ENCODE results near the gene SPARC.
"Not testable (repeated sequence)": the region's sequence is repeated elsewhere in the genome, so short reads cannot be mapped to it uniquely, and the experiment has no call there.

Gene SPARC

DNA sequence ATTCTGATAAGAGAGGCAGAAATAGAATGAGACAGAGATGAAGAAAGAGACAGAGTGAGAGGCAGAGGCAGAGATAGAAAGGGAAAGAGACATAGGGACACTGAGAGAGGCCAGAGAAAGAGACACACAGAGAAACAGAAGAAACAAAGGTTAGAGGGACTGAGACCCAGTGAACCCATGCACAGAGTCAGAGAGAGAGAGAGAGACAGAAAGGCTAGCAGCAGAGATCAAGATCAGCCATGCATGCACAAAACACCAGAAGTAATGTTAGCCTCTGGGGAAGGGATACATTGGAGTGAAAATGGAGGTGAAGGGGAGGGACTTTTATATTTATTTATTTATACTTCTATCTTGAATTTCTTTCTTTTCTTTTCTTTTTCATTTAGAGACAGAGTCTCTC lies 14.1 kb upstream of the SPARC start:
- in situ Hi-C loops (cut with HindIII; ENCODE audit: low sequenced_read_pairs) = no loop called here

DNA sequence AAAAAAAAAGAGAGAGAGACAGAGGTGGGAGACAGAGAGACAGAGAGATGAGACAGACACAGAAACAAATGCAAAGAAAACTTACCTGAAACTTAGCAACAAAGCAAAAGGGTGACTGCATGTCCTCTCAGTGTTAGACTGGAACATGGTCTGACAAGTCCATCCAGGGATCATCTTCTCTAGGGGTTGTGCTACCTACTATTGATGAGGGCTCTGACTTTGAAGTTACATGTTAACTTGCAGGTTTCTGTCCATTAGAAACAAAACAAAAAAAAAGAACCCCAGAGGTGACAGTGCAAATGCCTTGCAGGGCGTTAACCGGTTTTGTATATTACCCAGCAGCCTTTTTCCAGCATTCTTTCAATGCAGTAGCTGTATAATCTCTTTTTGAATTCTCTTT lies 13.6 kb upstream of the SPARC start:
- in situ Hi-C loops (cut with HindIII; ENCODE audit: low sequenced_read_pairs) = no loop called here

DNA sequence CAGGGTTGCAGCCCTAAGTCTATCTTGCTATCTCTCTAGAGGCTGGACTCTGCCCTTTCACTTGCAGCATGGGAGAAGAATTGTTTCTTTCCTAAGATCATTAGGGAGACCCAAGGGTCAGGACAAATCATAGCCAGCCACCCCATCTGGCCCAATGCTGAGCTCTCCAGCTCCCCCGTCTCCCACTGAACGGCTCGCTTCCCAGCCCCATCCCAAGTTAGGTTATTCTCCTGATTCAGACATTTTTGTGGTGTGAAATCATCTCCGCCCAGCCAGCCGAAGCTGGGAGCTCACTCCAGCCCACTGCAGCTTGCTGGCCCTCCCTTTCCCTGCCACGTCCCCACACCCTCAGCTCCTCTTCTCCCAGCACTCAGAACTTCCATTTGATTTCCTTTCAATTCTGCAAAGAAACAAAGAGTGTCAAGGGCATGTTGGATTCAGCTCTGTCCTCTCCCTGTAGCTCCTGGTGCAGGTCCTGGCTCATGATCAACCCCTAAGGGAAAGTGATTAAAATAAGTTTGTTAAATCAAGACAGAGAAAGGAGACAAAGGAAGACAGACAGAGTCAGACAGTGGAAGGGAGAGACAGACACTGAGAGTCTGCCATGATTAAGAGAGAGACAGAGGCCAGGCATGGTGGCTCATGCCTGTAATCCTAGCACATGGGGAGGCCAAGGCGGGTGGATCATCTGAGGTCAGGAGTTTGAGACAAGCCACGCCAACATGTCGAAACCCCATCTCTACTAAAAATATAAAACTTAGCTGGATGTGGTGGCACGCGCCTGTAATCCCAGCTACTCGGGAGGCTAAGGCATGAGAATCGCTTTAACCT lies 12.6 kb upstream of the SPARC start:
- in situ Hi-C loops (cut with HindIII; ENCODE audit: low sequenced_read_pairs) = no loop called here

DNA sequence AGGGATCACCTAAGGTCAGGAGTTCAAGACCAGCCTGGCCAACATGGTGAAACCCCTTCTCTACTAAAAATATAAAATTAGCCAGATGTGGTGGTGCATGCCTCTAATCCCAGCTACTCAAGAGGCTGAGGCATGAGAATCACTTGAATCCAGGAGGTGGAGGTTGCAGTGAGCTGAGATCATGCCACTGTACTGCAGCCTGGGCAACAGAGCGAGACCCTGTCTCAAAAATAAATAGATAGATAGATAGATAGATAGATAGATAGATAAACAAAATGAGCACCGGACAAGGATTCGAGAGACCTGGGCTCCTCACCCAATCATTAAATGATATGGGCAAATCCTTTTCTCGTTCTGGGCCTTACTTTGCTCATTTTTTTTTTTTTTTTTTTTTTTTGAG lies 11.4 kb upstream of the SPARC start:
- in situ Hi-C loops (cut with HindIII; ENCODE audit: low sequenced_read_pairs) = not testable (repeated sequence)

DNA sequence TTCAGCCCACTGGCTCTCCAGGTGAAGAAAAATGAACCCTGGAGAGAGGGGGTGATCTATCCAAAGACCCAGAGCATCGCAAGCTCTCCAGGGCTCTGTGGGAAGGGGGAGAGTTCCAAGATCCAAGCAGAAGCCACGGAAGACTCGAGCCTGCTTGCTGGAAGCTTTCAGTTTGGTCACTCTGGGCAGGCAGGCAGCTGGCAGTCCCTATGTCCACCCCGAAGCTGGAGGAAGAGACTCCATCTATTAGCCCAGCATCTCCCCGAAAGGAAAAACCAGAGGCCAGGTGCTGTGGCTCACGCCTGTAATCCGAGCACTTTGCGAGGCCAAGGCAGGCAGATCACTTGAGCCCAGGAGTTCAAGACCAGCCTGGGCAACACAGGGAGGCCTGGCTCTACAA lies 10.7 kb upstream of the SPARC start:
- in situ Hi-C loops (cut with HindIII; ENCODE audit: low sequenced_read_pairs) = no loop called here

DNA sequence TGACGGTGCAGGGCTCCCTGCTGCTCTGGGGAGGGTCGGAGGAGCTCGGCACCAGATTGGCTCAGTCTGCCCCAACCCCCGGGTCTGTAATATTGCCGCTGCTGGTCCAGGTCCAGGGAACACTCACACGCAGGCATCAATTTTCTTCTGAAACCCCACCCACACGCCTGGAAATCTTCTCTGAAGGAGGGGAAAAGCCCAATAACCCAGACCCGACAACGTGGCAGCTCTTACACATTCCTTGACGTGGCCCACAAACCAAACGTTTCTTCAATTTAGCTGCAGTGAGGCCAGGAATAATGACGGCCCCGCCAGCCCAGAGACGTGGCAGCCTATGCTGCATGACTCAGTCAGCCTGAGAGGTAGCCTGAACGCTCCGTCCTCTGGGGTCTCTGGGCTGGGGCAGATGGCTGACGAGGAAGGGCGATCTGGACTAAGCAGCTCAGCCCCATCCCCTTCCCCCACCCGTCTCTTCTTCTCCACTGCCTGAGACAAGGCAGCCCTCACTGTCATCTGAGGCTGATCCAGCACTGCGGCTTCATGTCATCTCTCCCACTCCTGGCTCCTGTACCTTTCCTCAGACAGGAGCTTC lies 9.9 kb upstream of the SPARC start:
- in situ Hi-C loops (cut with HindIII; ENCODE audit: low sequenced_read_pairs) = no loop called here

DNA sequence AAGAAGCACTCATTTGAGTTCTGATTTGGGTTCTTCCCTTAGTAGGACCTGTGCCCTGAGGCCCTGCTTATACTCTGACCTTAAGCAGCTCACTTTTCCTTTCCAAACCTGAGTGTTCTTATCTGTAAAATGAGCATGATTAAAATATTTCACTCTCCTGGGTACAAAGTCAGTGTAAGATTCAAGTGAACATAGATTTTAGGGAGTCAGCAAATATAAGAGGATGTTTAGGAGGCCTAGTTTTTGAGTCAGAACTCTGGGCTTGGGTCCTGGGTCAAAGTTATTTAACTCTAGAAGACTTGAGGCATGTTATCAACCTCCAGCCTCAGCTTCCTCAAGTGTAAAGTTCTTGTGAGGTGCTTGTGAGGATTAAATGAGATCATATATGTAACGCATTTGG lies 8.7 kb upstream of the SPARC start:
- in situ Hi-C loops (cut with HindIII; ENCODE audit: low sequenced_read_pairs) = no loop called here

DNA sequence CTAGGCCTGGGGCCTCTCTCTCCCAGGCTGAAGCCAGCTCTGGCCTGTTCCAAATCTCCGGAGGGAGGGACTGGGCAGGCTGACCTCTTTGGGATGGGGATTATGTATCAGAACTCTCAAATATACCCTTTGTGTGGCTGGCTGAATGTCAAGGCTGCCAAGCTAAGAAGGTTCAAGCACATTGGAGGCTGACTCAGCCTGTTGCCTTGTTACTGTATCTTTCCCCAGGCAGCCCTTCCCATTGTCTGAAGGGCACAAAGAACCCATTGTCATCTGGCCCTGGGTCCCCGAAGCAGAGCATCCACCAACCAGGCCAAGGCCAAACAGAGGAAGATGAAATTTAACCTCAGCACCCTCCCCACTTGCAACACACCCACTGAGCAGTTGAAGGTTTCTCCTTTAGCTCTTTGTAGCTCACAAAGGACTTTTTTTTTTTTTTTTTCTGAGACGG lies 7.3 kb upstream of the SPARC start:
- in situ Hi-C loops (cut with HindIII; ENCODE audit: low sequenced_read_pairs) = no loop called here

DNA sequence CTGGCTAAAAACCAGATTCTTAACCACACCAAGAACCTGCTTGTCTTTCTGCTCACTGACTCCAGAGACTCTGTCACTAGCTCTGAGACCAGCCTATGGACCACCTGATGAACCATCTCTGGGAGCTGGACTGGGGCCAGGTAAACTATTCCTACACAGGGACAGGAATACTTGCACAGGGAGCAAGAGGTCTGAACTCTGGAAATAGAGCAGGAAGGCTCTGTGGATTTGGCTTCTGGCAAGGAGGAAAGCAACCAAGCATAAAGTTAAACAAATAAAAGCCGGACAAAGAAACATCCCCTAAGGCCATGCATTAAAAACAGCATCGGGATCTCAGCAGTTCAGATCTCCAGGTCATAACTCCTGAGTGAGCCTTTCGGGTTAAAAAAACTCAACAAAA lies 5.6 kb upstream of the SPARC start:
- in situ Hi-C loops (cut with HindIII; ENCODE audit: low sequenced_read_pairs) = no loop called here

DNA sequence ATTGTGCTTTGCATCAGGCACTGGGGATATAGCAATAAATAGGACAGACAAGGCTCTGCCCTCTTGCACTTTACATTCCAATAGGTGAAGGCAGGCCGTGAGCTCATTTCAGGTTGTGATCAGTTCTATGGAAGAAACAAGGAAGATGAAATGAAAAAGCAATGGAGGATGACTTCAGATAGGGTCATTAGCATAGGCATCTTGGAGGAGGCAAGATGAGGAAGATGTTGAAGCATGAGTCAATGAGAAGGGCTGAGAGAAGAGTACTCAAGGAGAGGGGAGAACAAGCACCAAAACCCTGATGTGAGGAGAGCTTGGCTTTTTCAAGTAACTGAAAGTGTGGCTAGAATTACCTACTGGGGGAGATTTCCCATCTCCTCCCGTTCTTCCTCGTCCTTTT lies 5.0 kb upstream of the SPARC start:
- in situ Hi-C loops (cut with HindIII; ENCODE audit: low sequenced_read_pairs) = no loop called here

DNA sequence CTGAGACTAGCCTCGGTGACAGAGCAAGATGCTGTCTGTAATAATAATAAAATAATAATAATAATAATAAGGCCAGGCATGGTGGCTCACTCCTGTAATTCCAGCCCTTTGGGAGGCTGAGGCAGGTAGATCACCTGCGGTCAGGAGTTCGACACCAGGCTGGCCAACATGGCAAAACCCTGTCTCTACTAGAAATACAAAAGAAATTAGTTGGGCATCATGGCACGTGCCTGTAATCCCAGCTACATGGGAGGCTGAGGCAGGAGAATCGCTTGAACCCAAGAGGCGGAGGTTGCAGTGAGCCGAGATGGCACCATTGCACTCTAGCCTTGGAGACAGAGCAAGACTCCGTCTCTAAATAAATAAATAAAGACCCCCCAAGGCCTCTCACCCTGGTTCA lies 2.9 kb upstream of the SPARC start:
- in situ Hi-C loops (cut with HindIII; ENCODE audit: low sequenced_read_pairs) = not testable (repeated sequence)

DNA sequence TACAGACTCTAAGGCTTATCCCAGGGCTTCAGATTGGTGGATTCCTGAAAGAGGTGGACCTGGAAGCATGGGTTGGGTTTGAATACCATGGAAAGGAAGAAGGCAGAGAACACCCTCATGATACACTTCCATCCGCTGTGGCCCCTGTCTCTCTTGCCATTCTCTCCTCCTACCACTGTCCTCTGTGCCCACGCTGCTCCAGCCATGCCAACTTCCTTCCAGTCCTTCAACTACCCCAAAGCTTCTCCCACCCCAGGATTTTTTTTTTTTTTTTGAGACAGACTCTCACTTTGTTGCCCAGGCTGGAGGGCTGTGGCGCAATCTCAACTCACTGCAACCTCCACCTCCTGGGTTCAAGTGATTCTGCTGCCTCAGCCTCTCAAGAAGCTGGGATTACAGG lies 1.7 kb upstream of the SPARC start:
- in situ Hi-C loops (cut with HindIII; ENCODE audit: low sequenced_read_pairs) = no loop called here

DNA sequence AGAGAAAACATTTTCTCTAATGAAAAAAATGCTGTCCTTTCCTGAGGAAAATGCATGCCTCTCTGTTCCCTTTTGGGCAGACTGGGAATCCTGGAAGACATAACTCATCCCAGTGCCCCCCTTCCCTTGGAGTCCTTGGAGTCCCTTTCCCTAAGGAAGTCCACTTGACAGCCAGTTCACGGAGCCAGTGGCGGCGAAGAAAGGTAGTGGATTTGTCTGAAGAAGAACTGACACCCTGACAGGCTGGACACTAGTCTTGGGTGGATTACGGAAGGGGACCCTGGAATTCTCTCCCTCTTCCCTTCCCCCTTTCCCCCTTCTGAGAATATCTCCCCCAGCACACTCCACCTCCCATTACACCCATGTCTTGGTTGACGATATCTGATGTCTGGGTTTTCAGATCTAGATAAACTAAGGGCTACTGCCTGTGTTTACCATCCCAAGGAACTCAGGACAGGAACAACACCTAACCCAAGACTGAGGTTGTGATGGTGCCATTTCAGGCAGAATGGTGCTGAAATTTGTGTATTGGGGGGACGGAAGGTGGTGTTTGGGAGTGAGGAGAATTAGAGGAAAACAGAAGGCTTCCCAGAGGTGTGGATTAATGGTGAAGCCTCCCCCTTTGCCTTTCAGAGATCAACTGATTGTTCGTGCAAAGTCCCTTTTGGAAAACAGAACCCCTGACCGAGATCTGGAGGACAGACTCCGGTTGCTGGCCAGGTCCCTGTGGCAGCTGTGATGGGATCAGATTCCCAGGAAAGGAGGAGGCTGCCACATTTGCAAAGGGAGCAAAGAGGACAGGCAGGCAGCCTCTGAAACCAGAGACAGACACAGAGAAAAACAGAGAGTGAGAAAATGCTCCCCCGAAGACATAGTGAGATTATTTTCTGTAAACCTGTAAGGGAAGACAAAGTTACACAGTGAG lies 704 bp downstream of the SPARC start:
- in situ Hi-C loops (cut with HindIII; ENCODE audit: low sequenced_read_pairs) = no loop called here

DNA sequence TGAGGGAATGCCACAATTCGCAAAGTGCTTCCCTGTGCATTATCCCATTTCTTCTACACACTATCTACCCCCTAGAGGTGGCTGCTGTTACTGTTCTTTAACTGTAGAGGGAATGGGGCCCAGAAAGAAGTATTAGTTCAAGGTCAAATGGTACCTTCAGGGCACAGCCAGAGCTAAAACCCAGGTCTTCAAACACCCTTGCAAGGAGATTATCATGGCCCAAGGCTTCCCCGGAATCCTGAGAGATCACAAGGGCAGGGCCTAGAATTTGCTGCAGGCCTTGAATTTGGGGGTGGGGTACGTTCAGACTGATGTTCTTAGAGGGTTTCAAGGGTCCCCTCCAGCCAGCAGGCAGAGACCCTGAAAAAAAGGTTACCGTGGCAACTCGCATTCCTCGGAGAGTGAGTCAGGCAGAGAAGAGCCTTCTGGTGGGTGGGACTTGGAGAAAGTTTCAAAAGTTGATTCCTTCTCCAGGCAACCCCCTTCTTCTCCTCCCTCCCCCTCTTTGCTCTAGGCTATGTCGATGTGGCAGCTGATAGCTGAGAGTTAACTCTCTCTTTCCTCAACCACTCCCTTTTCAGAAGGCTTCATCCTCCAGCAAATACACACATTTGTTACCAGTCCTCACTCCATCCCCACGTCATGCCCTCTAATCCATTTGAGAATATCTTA lies 1.9 kb downstream of the SPARC start:
- in situ Hi-C loops (cut with HindIII; ENCODE audit: low sequenced_read_pairs) = no loop called here

DNA sequence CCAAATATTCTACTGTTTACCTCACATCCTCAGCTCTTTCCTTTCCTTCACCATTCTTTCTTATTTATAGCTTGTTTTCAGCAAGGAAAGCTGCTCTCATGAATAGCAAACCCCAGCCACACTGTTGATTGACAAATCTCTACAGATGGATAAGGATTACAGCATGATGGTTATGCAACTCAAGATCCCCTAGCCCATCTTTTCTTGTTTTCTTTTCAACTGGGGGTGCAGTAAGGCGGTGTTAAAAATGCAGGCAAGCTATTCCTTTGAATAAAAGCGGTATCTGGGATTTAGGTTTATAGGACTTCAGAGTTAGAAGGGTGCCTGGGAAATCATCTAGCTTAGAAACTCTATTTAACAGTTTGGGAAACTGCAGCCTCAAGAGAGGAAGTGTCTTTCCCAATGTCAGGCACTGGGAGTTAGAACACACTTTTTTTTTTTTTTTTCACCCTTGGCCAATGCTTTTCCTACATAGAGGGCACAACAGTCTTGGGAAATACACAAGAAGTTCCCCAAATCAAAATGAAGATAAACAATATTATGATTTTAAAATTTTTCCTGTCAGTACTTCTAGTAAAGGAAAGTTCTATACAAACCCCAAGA lies 2.6 kb downstream of the SPARC start:
- in situ Hi-C loops (cut with HindIII; ENCODE audit: low sequenced_read_pairs) = no loop called here

DNA sequence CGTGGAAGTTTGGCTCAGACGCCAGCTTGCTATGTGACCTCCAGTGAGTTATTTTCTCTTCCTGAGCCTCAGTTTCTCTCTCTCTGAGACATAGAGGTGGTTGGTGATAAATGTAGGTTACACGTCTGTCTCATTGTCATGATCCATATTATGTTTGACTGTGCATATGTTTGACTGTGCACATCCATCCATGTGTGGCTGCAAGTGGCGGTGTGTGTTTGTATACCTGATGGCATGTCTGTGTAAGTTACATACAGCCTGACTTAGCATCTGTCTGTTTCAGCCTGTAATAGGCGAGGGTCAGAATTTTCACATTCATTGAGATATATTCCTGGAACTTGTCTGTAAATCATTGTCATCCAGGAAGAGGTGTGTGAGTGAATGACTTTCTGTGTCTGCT lies 3.3 kb downstream of the SPARC start:
- in situ Hi-C loops (cut with HindIII; ENCODE audit: low sequenced_read_pairs) = no loop called here

DNA sequence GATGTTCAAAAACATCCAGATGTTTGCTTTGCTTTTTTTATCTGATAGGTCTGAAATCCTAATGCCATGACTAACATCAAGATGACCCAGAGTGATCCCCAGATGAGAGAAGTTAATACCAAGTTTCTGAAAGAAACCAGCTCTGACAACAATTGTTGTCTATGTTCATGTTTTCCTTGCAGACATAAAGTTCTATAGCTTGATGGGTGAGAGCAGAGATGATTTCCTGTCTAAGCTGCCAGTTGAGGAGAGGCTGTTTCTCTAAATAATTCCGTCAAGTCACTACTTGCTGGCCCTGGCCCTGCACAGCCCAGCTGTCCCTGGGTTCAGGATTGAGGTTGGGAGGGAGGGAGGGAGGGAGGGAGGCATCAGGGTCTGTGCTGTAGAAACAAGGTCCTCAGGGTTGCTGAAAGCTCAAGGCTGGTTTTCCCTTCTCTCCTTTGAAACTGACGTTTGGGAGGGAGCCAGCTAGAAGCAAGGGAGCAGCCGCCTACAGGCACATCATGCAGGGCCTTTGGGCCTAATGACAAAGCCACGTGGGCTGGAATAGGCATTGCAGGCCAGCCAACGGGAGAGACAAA lies 3.9 kb downstream of the SPARC start:
- in situ Hi-C loops (cut with HindIII; ENCODE audit: low sequenced_read_pairs) = no loop called here

DNA sequence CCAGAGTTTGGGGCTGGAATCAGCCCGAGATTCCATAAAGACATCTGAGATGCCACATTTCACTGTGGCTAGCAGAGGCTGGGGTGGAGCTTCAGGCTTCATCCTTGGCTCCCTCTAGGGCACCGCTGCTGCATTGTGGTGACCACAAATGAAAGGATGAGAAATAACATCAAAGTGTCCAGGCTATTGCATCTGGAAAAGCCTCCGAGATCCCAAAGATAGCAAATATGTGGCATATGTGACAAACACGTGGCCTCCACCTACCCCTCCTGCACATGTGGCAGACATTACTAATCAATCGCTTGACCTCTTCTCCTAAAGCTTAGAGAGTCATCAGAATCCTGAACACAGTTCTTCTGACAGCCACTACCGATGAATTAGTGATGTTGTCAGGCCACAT lies 4.5 kb downstream of the SPARC start:
- in situ Hi-C loops (cut with HindIII; ENCODE audit: low sequenced_read_pairs) = no loop called here

DNA sequence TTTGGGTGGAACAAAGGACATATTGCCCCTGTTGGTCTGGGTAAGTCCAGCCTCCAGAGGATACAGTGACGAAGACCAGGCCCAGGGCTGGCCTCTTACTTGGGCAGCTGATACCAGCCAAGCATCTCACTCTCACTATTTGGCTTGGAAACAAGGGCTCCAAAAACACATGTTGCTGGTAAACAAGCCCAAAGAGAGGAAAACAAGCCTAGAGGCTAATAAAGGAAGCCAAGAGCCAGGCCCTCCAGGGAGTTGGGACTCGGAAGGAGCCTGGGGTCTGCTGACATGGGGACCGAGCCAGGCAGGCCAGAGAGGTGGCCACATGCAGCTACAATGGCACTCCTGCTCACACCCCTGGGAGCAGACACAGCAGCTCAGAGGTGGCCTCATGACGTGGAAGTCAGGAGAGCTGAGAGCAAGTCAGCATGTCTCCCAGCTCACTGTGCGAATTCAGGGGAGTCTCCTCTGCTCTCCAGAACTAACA lies 5.7 kb downstream of the SPARC start:
- in situ Hi-C loops (cut with HindIII; ENCODE audit: low sequenced_read_pairs) = no loop called here

DNA sequence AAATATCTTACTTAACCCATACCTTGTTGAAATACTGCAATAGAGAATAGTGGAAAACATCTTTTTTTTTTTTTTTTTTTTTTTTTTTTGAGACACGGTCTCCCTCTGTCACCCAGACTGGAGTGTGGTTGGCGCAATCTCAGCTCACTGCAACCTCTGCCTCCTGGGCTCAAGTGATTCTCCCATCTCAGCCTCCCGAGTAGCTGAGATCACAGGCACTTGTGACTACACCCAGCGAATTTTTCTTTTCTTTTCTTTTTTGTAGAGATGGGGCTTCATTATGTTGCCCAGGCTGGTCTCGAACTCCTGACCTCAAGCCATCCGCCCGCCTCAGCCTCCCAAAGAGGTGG lies 6.6 kb downstream of the SPARC start:
- in situ Hi-C loops (cut with HindIII; ENCODE audit: low sequenced_read_pairs) = not testable (repeated sequence)

Data from DLD1 (cell line).